WTC11 (cell line): ENCODE data around the gene ADCYAP1R1. TPM values are rescaled to one million over a fixed set of nuclear protein-coding genes. Genes with fewer than 3 reads are reported as not detected.

Source experiments
- ATAC-seq: fragments of 200-7000 bp; cut with Tn5 transposase; 2 replicates; pipeline ENCODE4 v1.10.0; 2021; ENCODE audit warnings: mild to moderate bottlenecking, moderate library complexity
- CTCF ChIA-PET: fragments of 300-600 bp; sonication (Branson Sonifier 250); formaldehyde crosslinking; loops from one replicate; lab custom pipeline; 2021; ENCODE audit warnings: antibody characterized with exemption; lab: Charles Lee
- POLR2A ChIA-PET: fragments of 350-600 bp; sonication (Branson Sonifier 250); formaldehyde crosslinking; loops from one replicate; lab custom pipeline; 2021; ENCODE audit warnings: antibody characterized with exemption; lab: Charles Lee
- DNase-seq: peaks from one replicate; pipeline ENCODE4 v3.0.0; 2021; ENCODE audit warnings: low spot score
- H3K27ac Mint-ChIP-seq: 2 replicates; pipeline ENCODE4 v1.8.0; 2021; ENCODE audit warnings: mixed read lengths
- H3K27me3 Mint-ChIP-seq: 2 replicates; pipeline ENCODE4 v1.8.0; 2021; ENCODE audit warnings: low read depth, mild to moderate bottlenecking, moderate library complexity, mixed read lengths
- H3K36me3 Mint-ChIP-seq: 2 replicates; pipeline ENCODE4 v1.8.0; 2021; ENCODE audit warnings: mixed read lengths
- H3K4me1 Mint-ChIP-seq: 2 replicates; pipeline ENCODE4 v1.8.0; 2022; ENCODE audit warnings: mixed read lengths
- H3K4me3 Mint-ChIP-seq: 2 replicates; pipeline ENCODE4 v1.8.0; 2021; ENCODE audit warnings: mild to moderate bottlenecking, moderate library complexity, mixed read lengths
- H3K9me3 Mint-ChIP-seq: 2 replicates; pipeline ENCODE4 v1.8.0; 2021; ENCODE audit warnings: mixed read lengths
- AFF4 ChIP-seq: sonication (generic); formaldehyde crosslinking; IDR thresholded peaks from 2 replicates; pipeline ENCODE4 v1.8.1; 2023; ENCODE audit warnings: mild to moderate bottlenecking, missing genetic modification reagents, borderline replicate concordance
- ATF2 ChIP-seq: sonication (generic); formaldehyde crosslinking; IDR thresholded peaks from 2 replicates; pipeline ENCODE4 v1.8.1; 2022; ENCODE audit warnings: low read depth, missing genetic modification reagents, borderline replicate concordance
- CBFB ChIP-seq: sonication (generic); formaldehyde crosslinking; IDR thresholded peaks from 2 replicates; pipeline ENCODE4 v1.8.1; 2022; ENCODE audit warnings: mild to moderate bottlenecking, low read depth, missing genetic modification reagents
- ESRRA ChIP-seq: sonication (generic); formaldehyde crosslinking; IDR thresholded peaks from 2 replicates; pipeline ENCODE4 v1.8.1; 2022; ENCODE audit warnings: mild to moderate bottlenecking, missing genetic modification reagents, borderline replicate concordance
- FOXP1 ChIP-seq: sonication (generic); formaldehyde crosslinking; IDR thresholded peaks from 2 replicates; pipeline ENCODE4 v1.8.0; 2022; ENCODE audit warnings: missing genetic modification reagents, mild to moderate bottlenecking, moderate library complexity, borderline replicate concordance
- KAT7 ChIP-seq: sonication (generic); formaldehyde crosslinking; IDR thresholded peaks from 2 replicates; pipeline ENCODE4 v1.8.1; 2023; ENCODE audit warnings: missing genetic modification reagents, mild to moderate bottlenecking, borderline replicate concordance
- MYBL2 ChIP-seq: sonication (generic); formaldehyde crosslinking; IDR thresholded peaks from 2 replicates; pipeline ENCODE4 v1.8.1; 2023; ENCODE audit warnings: mild to moderate bottlenecking, moderate library complexity, missing genetic modification reagents
- NFE2L1 ChIP-seq: sonication (generic); formaldehyde crosslinking; IDR thresholded peaks from 2 replicates; pipeline ENCODE4 v1.8.1; 2023; ENCODE audit warnings: missing genetic modification reagents
- PRRX2 ChIP-seq: fragments of 250-450 bp; sonication (Bioruptor Pico); IDR thresholded peaks from 2 replicates; pipeline ENCODE4 v1.8.0; 2021; ENCODE audit warnings: mild to moderate bottlenecking
- TEAD1 ChIP-seq: sonication (generic); formaldehyde crosslinking; IDR thresholded peaks from 2 replicates; pipeline ENCODE4 v1.8.0; 2022; ENCODE audit warnings: mild to moderate bottlenecking, missing genetic modification reagents
- ZNF219 ChIP-seq: sonication (generic); formaldehyde crosslinking; IDR thresholded peaks from 2 replicates; pipeline ENCODE4 v1.8.0; 2023; ENCODE audit warnings: missing genetic modification reagents, mild to moderate bottlenecking, borderline replicate concordance
- total RNA-seq: library from RNA; stranded (reverse); gene quantifications from 3 replicates; pipeline ENCODE4 v1.2.3, GENCODE V29; 2021
- TF ChIP-seq, protein P1 (sequence below): sonication (generic); formaldehyde crosslinking; IDR thresholded peaks from 2 replicates; pipeline ENCODE4 v1.8.1; 2022; ENCODE audit warnings: mild to moderate bottlenecking, missing genetic modification reagents, moderate library complexity, borderline replicate concordance
- TF ChIP-seq, protein P2 (sequence below): sonication (generic); formaldehyde crosslinking; IDR thresholded peaks from 2 replicates; pipeline ENCODE4 v1.8.1; 2022; ENCODE audit warnings: low read depth, mild to moderate bottlenecking, moderate library complexity, missing genetic modification reagents, borderline replicate concordance
- TF ChIP-seq, protein P3 (sequence below): sonication (generic); formaldehyde crosslinking; IDR thresholded peaks from 2 replicates; pipeline ENCODE4 v1.8.0; 2022; ENCODE audit warnings: mild to moderate bottlenecking, missing genetic modification reagents
- TF ChIP-seq, protein P4 (sequence below): sonication (generic); formaldehyde crosslinking; IDR thresholded peaks from 2 replicates; pipeline ENCODE4 v1.8.1; 2022; ENCODE audit warnings: mild to moderate bottlenecking, moderate library complexity, missing genetic modification reagents

Gene ADCYAP1R1
- total RNA-seq, 1 experiment from 2014 or later, result 9.9 TPM

GRCh38 chr7:31076051-31076450 lies 23.9 kb downstream of the ADCYAP1R1 start:
- ChIA-PET POLR2A (no interaction called here), CTCF (interaction anchor here (0.7 to 2.3 kb wide), 7 partner anchors 15 to 137 kb away, joined by 3 to 14 read pairs (median 5); no protein-coding TSS in a partner anchor)
- no peak overlapping the region for H3K4me3 Mint-ChIP-seq
- H3K36me3 Mint-ChIP-seq, result peaks cover 6% of the 10 kb centered on the region
- H3K27ac Mint-ChIP-seq, result no peak overlapping the region
- ATAC-seq (no peak), DNase-seq (no peak)
- TF ChIP-seq, protein P1, sequence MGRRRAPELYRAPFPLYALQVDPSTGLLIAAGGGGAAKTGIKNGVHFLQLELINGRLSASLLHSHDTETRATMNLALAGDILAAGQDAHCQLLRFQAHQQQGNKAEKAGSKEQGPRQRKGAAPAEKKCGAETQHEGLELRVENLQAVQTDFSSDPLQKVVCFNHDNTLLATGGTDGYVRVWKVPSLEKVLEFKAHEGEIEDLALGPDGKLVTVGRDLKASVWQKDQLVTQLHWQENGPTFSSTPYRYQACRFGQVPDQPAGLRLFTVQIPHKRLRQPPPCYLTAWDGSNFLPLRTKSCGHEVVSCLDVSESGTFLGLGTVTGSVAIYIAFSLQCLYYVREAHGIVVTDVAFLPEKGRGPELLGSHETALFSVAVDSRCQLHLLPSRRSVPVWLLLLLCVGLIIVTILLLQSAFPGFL (CRISPR knock-in tag), result no peak
- TF ChIP-seq ESRRA (CRISPR knock-in tag) (no peak), ZNF219 (no peak), FOXP1 (CRISPR knock-in tag) (no peak), CBFB (no peak)
- TF ChIP-seq, protein P2, sequence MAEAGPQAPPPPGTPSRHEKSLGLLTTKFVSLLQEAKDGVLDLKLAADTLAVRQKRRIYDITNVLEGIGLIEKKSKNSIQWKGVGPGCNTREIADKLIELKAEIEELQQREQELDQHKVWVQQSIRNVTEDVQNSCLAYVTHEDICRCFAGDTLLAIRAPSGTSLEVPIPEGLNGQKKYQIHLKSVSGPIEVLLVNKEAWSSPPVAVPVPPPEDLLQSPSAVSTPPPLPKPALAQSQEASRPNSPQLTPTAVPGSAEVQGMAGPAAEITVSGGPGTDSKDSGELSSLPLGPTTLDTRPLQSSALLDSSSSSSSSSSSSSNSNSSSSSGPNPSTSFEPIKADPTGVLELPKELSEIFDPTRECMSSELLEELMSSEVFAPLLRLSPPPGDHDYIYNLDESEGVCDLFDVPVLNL (CRISPR knock-in tag), result no peak
- TF ChIP-seq, protein P3, sequence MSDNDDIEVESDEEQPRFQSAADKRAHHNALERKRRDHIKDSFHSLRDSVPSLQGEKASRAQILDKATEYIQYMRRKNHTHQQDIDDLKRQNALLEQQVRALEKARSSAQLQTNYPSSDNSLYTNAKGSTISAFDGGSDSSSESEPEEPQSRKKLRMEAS (CRISPR knock-in tag), result no peak
- H3K4me1 Mint-ChIP-seq, result peaks cover 19% of the 10 kb centered on the region
- H3K27me3 Mint-ChIP-seq, result no peaks in the 10 kb centered on the region
- peaks cover 8% of the 10 kb centered on the region for H3K9me3 Mint-ChIP-seq

- no peak overlapping the region for H3K27ac Mint-ChIP-seq
- H3K9me3 Mint-ChIP-seq, result peaks cover 8% of the 10 kb centered on the region
- POLR2A ChIA-PET, result no interaction called here
- ATAC-seq (no peak), DNase-seq (no peak)
- H3K27me3 Mint-ChIP-seq, result no peaks in the 10 kb centered on the region
- peaks cover 19% of the 10 kb centered on the region for H3K4me1 Mint-ChIP-seq
- peaks cover 6% of the 10 kb centered on the region for H3K36me3 Mint-ChIP-seq
- no peak overlapping the region for H3K4me3 Mint-ChIP-seq
- CTCF ChIA-PET, result interaction anchor here (1.0 to 2.3 kb wide), 5 partner anchors 16 to 93 kb away, joined by 3 to 14 read pairs (median 5); no protein-coding TSS in a partner anchor
- no peak for TF ChIP-seq PRRX2 (CRISPR knock-in tag)
- TF ChIP-seq TEAD1 (CRISPR knock-in tag), result no peak
- TF ChIP-seq, protein P4, sequence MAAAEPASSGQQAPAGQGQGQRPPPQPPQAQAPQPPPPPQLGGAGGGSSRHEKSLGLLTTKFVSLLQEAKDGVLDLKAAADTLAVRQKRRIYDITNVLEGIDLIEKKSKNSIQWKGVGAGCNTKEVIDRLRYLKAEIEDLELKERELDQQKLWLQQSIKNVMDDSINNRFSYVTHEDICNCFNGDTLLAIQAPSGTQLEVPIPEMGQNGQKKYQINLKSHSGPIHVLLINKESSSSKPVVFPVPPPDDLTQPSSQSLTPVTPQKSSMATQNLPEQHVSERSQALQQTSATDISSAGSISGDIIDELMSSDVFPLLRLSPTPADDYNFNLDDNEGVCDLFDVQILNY (CRISPR knock-in tag), result no peak
- no peak for TF ChIP-seq KAT7 (CRISPR knock-in tag)
- TF ChIP-seq MYBL2 (CRISPR knock-in tag), result no peak
- TF ChIP-seq ATF2 (CRISPR knock-in tag), result no peak
- no peak for TF ChIP-seq AFF4
- TF ChIP-seq NFE2L1 (CRISPR knock-in tag), result no peak
These were observed 24.7 kb downstream of the ADCYAP1R1 start for GRCh38 chr7:31076641-31077310.
